Esophagus muscularis mucosa (tissue), 4 donors: ENCODE data around the gene KCNIP3.

Experiments used
- EP300 ChIP-seq: sonication (generic); formaldehyde crosslinking; IDR thresholded peaks from one replicate; pipeline ENCODE4 v1.6.1; 2017; ENCODE audit warnings: antibody characterized with exemption
- POLR2A ChIP-seq: fragments of 450-650 bp; IDR thresholded peaks from one replicate; pipeline ENCODE4 v1.6.1; 2017; ENCODE audit warnings: antibody characterized with exemption, moderate library complexity, mild to moderate bottlenecking, low read depth
- TF ChIP-seq, protein P1 (sequence below), 3 experiments: fragments of 200-600 bp in 2 of 3; fragments of 450-650 bp in 1 of 3; sonication (generic) in 2 of 3; IDR thresholded peaks; one replicate each; pipeline ENCODE4 v1.5.1; 2017 to 2019; ENCODE audit warnings: antibody characterized with exemption in 3 of 3, mild to moderate bottlenecking in 2 of 3, moderate library complexity in 1 of 3

- TF ChIP-seq EP300 = no peak
- TF ChIP-seq, protein P1, sequence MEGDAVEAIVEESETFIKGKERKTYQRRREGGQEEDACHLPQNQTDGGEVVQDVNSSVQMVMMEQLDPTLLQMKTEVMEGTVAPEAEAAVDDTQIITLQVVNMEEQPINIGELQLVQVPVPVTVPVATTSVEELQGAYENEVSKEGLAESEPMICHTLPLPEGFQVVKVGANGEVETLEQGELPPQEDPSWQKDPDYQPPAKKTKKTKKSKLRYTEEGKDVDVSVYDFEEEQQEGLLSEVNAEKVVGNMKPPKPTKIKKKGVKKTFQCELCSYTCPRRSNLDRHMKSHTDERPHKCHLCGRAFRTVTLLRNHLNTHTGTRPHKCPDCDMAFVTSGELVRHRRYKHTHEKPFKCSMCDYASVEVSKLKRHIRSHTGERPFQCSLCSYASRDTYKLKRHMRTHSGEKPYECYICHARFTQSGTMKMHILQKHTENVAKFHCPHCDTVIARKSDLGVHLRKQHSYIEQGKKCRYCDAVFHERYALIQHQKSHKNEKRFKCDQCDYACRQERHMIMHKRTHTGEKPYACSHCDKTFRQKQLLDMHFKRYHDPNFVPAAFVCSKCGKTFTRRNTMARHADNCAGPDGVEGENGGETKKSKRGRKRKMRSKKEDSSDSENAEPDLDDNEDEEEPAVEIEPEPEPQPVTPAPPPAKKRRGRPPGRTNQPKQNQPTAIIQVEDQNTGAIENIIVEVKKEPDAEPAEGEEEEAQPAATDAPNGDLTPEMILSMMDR (IDR thresholded peaks at IDR 0.05) = no peak
- TF ChIP-seq POLR2A = no peak
Observed at GRCh38 chr2:95267458-95268210, 29.5 kb upstream of the KCNIP3 start.
